SJSA1 (cell line): ENCODE results near the gene ART1. TPM values are rescaled to one million over a fixed set of nuclear protein-coding genes. Genes with fewer than 3 reads are reported as not detected.

Source experiments
- DNase-seq, 2 experiments: peaks; one replicate each; pipeline ENCODE4 v3.0.0-alpha.2; 2015 to 2020; ENCODE audit warnings: low spot score in 2 of 2, low read depth in 1 of 2
- H3K27ac ChIP-seq: fragments of 250-450 bp; sonication (Bioruptor Pico); 2 replicates; pipeline ENCODE4 v1.5.1; 2020; ENCODE audit warnings: mild to moderate bottlenecking, moderate library complexity
- H3K27me3 ChIP-seq: fragments of 250-450 bp; sonication (Bioruptor Pico); replicated peaks from 2 replicates; pipeline ENCODE4 v1.5.1; 2020; ENCODE audit warnings: mild to moderate bottlenecking, moderate library complexity
- H3K36me3 ChIP-seq: fragments of 250-450 bp; sonication (Bioruptor Pico); 2 replicates; pipeline ENCODE4 v1.5.1; 2020; ENCODE audit warnings: mild to moderate bottlenecking
- H3K4me1 ChIP-seq: fragments of 250-450 bp; sonication (Bioruptor Pico); replicated peaks from 2 replicates; pipeline ENCODE4 v1.6.1; 2021; ENCODE audit warnings: mild to moderate bottlenecking
- H3K4me3 ChIP-seq: fragments of 250-450 bp; sonication (Bioruptor Pico); 2 replicates; pipeline ENCODE4 v1.5.1; 2020; ENCODE audit warnings: mild to moderate bottlenecking
- H3K9me3 ChIP-seq: fragments of 250-450 bp; sonication (Bioruptor Pico); replicated peaks from 2 replicates; pipeline ENCODE4 v1.5.1; 2020; ENCODE audit warnings: mild to moderate bottlenecking
- total RNA-seq: library from RNA; depleted of rRNA; stranded (reverse); fragments of >200 nt; shearing (Covaris generic); gene quantifications from 2 replicates; pipeline ENCODE4 v1.2.3, GENCODE V29; 2014

ART1 gene
- total RNA-seq, 1 experiment from 2014 or later: not detected

DNA sequence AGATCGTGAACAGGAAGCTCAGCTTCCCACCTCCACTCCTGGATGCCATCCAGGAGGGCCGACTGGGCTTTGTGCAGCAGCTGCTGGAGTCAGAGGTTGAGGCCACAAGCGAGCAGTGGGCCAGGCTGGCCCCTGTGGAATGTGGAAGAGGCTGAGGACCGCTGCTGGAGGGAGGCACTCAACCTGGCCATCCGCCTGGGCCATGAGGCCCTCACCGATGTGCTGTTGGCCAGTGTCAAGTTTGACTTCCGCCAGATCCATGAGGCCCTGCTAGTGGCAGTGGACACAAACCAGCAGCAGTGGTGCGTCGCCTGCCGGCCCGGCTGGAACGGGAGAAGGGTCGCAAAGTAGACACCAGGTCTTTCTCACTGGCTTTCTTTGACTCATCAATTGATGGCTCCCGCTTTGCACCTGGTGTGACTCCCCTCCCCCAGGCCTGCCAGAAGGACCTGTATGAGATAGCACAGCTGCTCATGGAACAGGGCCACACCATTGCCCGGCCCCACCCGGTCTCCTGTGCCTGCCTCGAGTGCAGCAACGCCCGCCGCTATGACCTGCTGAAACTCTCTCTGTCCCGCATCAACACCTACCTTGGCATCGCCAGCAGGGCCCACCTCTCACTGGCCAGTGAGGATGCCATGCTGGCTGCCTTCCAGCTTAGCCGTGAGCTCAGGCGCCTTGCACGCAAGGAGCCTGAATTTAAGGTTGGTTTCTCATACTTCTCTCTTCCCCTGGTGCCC lies 28.0 kb upstream of the ART1 start:
- Histone ChIP-seq H3K27ac (no peak overlapping the region), H3K4me3 (no peak overlapping the region), H3K36me3 (no peaks in the 10 kb centered on the region; the same call in 1 of the 2 replicates), H3K9me3 (0 out of 2 replicates have a peak, but pooled peaks cover 2% of the 10 kb centered on the region), H3K4me1 (no peaks in the 10 kb centered on the region), H3K27me3 (no peaks in the 10 kb centered on the region)
- no peak for DNase-seq

DNA sequence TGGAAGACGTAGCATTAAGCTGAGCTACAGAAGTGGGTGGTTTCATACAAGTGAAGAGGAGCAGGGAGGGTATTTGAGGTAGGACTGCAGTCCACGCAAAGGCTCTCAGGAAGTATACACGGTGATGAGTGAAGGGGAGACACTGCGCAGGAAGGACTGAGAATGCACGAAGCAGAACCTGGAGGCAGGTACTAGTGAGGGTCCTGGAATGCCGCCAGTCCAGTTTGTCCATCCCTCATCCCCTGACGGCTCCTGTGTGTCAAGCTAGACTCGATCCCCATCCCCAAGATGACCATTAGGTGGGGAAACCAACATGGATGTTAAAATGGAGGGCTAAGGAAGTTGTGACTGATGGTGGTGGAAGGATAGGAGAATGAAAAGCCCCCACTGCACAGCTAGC lies 26.9 kb upstream of the ART1 start:
- Histone ChIP-seq H3K27ac (no peak overlapping the region), H3K36me3 (no peaks in the 10 kb centered on the region; the same call in 1 of the 2 replicates), H3K4me3 (no peak overlapping the region), H3K9me3 (0 out of 2 replicates have a peak, but pooled peaks cover 2% of the 10 kb centered on the region), H3K4me1 (no peaks in the 10 kb centered on the region), H3K27me3 (no peaks in the 10 kb centered on the region)
- no peak for DNase-seq

DNA sequence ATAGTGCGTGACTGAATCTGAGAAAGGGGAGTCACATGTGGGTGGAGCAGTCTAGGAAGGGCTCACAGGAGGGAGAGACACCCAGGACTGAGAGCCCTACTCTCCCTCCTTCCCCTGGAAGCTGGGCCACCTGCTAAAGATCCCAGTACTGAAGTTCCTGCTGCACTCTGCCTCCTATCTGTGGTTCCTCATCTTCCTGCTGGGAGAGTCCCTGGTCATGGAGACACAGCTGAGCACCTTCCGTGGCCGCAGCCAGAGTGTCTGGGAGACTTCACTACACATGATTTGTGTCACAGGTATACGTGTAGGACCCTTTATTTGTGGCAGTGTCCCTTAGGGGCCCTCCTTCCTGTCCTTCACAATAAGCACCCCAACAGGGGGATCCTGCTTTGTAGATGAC lies 22.4 kb upstream of the ART1 start:
- no peaks in the 10 kb centered on the region for H3K9me3 ChIP-seq
- H3K36me3 ChIP-seq: no peaks in the 10 kb centered on the region
- H3K27ac ChIP-seq: no peak overlapping the region
- no peak for DNase-seq
- no peaks in the 10 kb centered on the region for H3K4me1 ChIP-seq
- no peak overlapping the region for H3K4me3 ChIP-seq
- no peaks in the 10 kb centered on the region for H3K27me3 ChIP-seq

DNA sequence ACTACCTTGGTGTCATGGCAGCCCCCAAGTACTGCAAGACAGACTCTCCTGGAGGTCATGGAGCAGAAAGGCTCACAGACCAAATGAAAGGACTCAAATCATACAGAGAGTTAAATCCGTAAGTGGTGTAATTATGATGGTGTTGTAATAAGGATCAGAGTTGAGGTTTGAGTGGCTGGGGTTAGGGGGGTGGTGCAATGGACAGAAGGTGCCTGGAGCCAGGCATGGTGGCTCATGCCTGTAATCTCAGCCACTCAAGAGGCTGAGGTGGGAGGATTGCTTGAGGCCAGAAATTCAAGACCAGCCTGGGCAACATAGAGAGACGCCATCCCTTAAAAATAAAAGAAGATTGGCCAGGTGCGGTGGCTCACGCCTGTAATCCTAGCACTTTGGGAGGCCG lies 21.8 kb upstream of the ART1 start:
- H3K4me3 ChIP-seq: no peak overlapping the region
- H3K36me3 ChIP-seq: no peaks in the 10 kb centered on the region
- H3K4me1 ChIP-seq: no peaks in the 10 kb centered on the region
- H3K27ac ChIP-seq: no peak overlapping the region
- H3K9me3 ChIP-seq: no peaks in the 10 kb centered on the region
- DNase-seq: no peak
- no peaks in the 10 kb centered on the region for H3K27me3 ChIP-seq

DNA sequence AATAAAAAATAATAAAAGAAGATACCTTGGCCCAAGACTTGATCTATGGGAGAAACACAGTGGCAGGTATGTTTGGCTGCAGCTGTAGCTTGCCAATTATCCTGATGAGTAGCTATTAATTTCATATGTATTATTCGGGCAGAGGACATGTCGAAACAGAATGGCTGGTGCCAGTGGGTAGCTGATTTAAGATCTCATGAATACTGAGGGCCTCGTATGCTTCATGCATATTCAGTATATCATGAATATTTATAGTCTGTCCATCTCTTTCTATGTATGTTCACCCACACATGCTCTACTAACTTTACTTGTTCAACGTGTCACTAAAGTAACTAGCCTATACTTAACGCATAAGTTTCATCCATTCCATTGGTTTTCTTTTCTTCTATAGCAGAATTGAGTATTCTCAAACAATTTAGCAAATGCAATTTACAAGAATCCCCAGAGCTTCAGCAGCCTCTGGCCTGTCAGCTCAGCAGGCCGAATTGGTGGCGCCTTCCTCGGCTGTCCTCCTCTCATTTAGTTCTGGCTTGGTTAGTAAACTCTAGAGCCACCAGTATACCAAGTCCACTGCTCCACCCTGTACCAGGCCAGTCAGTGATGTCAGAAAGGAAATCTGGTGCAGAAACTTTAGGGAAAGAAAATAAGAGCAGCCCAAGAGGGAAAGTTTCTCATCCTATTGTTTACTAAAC lies 21.0 kb upstream of the ART1 start:
- H3K36me3 ChIP-seq: no peaks in the 10 kb centered on the region
- H3K4me1 ChIP-seq: no peaks in the 10 kb centered on the region
- DNase-seq: no peak
- no peak overlapping the region for H3K27ac ChIP-seq
- H3K4me3 ChIP-seq: no peak overlapping the region
- H3K9me3 ChIP-seq: no peaks in the 10 kb centered on the region
- no peaks in the 10 kb centered on the region for H3K27me3 ChIP-seq

DNA sequence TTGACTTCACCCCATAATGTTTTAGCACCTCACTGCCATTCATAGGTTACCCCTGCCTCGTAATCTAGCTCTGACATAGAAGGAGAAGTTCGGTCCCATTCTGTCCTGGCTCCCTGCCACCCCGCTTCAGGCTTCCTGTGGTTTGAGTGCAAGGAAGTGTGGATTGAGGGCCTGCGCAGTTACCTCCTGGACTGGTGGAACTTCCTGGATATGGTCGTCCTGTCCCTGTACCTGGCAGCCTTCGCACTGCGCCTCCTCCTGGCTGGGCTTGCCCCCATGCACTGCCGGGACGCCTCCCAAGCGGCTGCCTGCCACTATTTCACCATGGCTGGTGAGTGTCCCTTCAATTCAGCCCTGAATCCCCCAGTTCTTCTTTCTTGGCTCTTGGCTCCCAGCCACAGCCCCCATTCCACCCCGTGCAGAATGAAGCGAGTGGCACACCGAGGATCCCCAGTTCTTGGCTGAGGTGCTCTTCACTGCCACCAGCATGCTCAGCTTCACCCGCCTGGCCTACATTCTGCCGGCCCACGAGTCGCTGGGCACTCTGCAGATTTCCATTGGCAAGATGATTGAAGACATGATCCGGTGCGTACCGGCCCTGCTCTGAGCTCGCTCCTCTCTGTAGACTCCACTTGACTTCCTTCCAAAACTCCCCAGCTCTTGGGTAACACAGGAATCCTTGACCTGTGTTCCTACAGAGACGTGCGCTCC lies 18.5 kb upstream of the ART1 start:
- Histone ChIP-seq H3K27me3 (no peaks in the 10 kb centered on the region), H3K36me3 (no peaks in the 10 kb centered on the region), H3K4me3 (no peak overlapping the region), H3K4me1 (no peaks in the 10 kb centered on the region), H3K9me3 (no peaks in the 10 kb centered on the region), H3K27ac (no peak overlapping the region)
- DNase-seq: no peak

DNA sequence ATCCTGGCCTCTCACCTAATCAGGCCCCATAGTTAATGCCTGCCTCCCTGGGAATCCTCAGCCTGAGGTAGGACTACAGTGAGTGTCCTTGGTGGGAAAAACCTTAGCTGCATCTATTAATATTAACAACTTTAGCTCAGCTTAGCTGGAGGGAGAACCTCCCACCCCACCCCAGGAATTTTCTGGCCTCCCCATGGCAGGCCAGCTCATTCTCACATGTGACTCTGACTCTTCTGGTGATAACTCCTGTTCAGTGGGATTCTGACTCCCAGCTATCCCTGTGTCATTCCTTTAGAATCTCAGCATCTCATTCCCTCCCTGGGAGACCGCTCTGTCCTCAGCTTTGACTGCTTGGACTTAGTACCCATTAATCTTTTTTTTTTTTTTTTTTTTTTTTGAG lies 17.6 kb upstream of the ART1 start:
- H3K9me3 ChIP-seq: no peaks in the 10 kb centered on the region
- no peak overlapping the region for H3K4me3 ChIP-seq
- no peaks in the 10 kb centered on the region for H3K27me3 ChIP-seq
- no peaks in the 10 kb centered on the region for H3K36me3 ChIP-seq
- no peak overlapping the region for H3K27ac ChIP-seq
- no peak for DNase-seq
- no peaks in the 10 kb centered on the region for H3K4me1 ChIP-seq

DNA sequence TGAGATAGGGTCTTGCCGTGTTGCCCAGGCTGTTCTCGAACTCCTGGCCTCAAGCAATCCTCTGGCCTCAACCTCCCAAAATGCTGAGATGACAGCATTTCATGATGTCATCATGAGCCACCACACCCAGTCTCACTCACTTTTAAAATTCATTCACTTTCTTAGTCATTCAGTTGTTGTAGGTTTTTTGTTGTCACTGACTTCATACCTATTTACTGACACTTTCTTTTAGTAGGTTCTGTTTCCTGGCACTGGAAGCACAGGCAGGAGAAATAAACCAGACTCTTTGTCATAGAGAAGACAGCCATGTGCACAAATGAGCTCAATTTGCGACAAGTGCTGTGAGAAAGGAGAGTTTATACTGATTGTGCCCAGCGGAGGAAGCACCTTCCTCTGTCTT lies 13.6 kb upstream of the ART1 start:
- Histone ChIP-seq H3K36me3 (no peaks in the 10 kb centered on the region), H3K27me3 (peaks cover 7% of the 10 kb centered on the region), H3K9me3 (0 out of 2 replicates have a peak, but pooled peaks cover 3% of the 10 kb centered on the region), H3K27ac (no peak overlapping the region), H3K4me1 (no peaks in the 10 kb centered on the region), H3K4me3 (no peak overlapping the region)
- DNase-seq: no peak

DNA sequence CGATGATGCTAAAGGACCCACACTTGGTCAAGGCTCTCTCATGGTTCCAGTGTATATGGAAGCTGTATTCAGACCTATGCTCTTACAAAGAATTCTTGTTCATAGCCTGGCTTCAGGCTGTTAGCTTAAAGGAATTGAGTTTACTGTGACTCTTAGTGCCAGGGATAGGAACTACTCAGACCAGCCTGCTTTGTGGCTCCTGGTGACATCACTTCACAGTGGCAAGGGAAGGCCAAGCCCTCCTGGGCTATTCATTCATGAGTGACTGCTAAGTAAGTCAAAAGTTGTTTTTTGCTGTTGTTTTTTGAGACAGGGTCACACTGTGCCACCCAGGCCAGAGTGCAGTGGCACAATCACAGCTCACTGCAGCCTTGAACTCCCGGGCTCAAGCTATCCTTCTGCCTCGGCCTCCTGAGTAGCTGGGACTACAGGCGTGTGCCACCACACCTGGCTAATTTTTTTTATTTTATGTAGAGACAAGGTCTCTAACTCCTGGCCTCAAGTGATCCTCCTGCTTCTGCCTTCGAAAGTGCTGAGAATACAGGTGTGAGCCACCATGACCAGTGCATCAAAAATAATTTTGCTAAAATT lies 12.8 kb upstream of the ART1 start:
- Histone ChIP-seq H3K4me3 (no peak overlapping the region), H3K27me3 (peaks cover 10% of the 10 kb centered on the region), H3K9me3 (0 out of 2 replicates have a peak, but pooled peaks cover 3% of the 10 kb centered on the region), H3K4me1 (no peaks in the 10 kb centered on the region), H3K36me3 (no peaks in the 10 kb centered on the region), H3K27ac (no peak overlapping the region)
- no peak for DNase-seq

DNA sequence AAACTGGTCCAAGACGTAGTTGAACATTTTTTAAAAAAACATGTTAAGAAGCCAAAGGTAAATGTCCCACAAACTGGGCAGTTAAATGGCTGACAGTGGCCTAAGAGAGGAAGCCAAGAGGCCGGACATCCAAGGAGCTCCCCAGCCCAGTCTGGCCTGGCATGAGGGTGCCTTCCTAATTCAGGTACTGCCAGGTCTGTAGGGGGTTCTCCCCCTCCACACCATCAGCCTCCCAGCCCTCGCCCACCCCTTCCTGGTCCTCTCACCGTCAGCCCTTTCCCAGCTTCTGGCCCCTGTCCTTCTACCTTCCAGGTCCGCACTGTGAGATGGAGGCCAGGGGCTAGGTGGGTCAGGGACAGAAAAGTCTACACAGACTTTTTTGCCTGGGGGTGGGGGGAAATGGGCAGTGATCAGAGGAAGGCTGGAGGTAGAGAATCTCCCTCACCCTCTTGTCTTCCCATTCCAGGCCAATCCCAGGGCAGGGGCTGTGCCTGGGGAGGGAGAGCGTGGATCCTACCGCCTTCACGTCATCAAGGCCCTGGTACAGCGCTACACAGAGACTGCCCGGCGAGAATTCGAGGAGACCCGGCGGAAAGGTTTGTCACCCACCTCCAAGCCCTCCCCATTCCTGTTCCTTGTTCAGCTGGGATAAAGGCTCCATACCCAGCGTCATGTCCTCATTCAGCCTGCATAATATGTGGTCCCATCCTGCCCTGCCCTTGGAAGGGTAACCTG lies 9.1 kb upstream of the ART1 start:
- Histone ChIP-seq H3K9me3 (0 out of 2 replicates have a peak, but pooled peaks cover 3% of the 10 kb centered on the region), H3K4me3 (no peak overlapping the region), H3K36me3 (no peaks in the 10 kb centered on the region), H3K27me3 (peaks cover 10% of the 10 kb centered on the region), H3K27ac (no peak overlapping the region), H3K4me1 (no peaks in the 10 kb centered on the region)
- no peak for DNase-seq

DNA sequence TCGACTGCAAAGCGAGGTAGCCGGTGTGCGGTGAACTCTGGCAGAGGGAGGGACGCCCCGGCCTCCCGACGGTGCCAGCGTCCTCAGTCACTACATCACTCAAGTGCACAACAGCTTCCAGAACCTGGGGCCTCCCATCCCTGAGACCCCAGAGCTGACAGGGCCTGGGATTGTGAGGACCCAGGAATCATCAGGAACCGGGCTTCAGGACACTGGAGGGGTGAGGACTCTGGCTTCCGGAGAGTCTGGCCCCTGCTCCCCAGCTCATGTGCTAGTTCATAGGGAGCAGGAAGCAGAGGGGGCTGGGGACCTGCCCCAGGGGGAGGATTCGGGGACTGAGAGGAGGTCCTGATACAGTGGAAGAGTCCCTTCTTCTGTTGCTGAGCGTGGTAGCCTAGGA lies 7.7 kb upstream of the ART1 start:
- Histone ChIP-seq H3K4me1 (peaks cover 3% of the 10 kb centered on the region), H3K27ac (no peak overlapping the region), H3K27me3 (peaks cover 23% of the 10 kb centered on the region), H3K9me3 (0 out of 2 replicates have a peak, but pooled peaks cover 5% of the 10 kb centered on the region), H3K36me3 (peaks cover 2% of the 10 kb centered on the region; the same call in 1 of the 2 replicates), H3K4me3 (no peak overlapping the region)
- no peak for DNase-seq

DNA sequence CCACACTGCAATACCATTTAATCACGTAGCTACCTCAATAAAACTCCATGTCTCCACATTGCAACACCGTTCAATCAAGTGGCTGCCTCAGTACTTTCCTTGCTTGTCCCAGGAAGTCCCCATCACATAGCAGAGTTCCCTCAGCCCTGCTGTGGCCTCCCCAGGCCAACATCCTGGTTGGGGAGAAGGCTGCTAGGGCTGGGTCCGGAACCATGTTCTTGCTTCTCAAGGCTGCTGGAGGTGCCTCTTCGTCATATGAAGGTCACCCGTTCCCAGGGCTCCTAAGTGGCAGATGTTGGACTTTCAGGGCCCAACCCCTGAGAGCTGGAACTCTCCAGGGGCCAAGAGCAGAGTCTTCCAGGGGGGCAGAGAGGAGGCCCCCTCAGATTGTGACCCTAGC lies 6.4 kb upstream of the ART1 start:
- no peak overlapping the region for H3K27ac ChIP-seq
- H3K36me3 ChIP-seq: peaks cover 3% of the 10 kb centered on the region; the same call in 1 of the 2 replicates
- H3K4me1 ChIP-seq: peaks cover 13% of the 10 kb centered on the region
- H3K9me3 ChIP-seq: 0 out of 2 replicates have a peak, but pooled peaks cover 5% of the 10 kb centered on the region
- no peak overlapping the region for H3K4me3 ChIP-seq
- peaks cover 32% of the 10 kb centered on the region for H3K27me3 ChIP-seq
- DNase-seq: no peak

DNA sequence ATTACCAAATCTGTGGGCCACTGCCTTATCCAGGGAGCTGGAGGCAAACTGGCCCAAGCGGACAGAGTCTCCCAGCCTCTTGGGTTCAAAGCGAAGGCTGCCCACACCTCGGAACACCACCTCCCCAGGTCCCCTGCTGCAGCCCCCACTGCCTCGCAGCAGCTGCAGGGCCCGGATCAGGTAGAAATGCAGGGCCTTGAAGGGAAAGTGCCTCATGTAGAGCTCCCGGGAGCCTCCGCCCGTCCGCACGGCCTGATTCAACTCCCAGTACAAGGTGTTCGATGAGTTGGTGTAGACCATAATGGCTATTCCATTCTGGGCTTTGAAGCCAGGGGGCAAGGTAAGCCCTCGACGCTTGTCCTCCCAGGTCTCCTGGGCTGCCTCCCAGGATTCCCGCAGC lies 5.1 kb upstream of the ART1 start:
- peaks cover 3% of the 10 kb centered on the region; the same call in 1 of the 2 replicates for H3K36me3 ChIP-seq
- no peak overlapping the region for H3K4me3 ChIP-seq
- H3K9me3 ChIP-seq: 0 out of 2 replicates have a peak, but pooled peaks cover 6% of the 10 kb centered on the region
- H3K27me3 ChIP-seq: peaks cover 39% of the 10 kb centered on the region
- peaks cover 13% of the 10 kb centered on the region for H3K4me1 ChIP-seq
- no peak for DNase-seq
- no peak overlapping the region for H3K27ac ChIP-seq
